ENCODE measurements around the gene SEC22A. TPM values are rescaled to one million over a fixed set of nuclear protein-coding genes. Genes with fewer than 3 reads are reported as not detected.

The SEC22A gene
- total and polyA plus RNA-seq, 12 donors = 2.9 to 13.6 (median 10.0) TPM

DNA sequence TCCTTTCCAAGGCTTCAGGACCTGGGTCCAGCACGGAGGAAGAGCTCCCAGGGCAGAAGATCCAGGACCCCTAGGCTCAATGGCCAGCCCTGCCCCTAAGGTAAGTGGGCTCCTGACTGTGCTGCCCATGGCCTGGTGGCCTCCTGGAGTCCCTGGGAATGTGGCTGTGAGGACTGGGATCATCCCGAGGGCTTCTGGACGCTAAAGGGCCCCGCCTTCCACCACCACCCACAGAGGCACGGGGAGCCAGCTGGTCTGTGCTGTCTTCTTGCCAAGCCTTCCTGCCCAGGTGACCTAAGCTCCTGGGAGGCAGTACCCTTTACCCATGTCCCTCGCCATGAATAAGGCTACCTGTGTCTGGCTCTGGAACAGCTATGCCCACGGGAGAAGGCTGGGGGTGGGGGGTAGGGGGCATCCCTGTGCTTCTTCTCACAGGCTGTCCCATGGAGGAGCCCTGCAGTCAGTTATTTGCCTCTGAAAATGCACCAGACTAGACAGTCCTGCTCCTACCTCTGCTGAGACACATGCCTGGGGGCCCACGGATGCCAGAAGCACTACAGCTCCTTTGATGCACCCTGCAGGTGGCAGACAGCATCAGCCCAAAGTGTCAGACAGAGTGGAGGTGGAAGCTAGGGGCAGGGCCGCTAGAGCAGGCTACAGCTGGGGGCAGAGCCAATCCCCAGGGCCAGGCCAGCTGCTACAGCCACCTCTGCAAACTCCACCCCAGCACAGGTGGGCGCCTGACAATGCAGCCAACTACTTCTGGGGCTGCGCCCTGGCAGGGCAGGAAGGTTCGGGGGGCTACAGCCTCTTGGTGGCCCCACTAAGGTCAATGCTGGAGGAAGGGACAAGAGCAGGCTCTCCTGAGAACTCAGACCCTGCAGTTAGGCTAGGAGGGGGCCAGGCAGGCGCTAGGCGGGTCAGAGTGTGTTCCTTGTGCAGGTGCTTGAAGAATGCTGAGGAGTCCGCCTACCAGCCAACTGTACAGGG is 90.9 kb downstream of the SEC22A start:
- Histone ChIP-seq H3K27me3 (no peaks in the 10 kb centered on the region), H3K4me3 (no peak overlapping the region), H3K36me3 (peaks cover 0 to 89% (median 4%) of the 10 kb centered on the region in 9 donors), H3K27ac (no peak overlapping the region), H3K4me1 (peaks cover 0 to 11% (median 0%) of the 10 kb centered on the region in 9 donors), H3K9me3 (no peaks in the 10 kb centered on the region)
- ATAC-seq (peak in 1 of 8 donors; percentile 10), DNase-seq (no peak)
- TF ChIP-seq, protein P1, sequence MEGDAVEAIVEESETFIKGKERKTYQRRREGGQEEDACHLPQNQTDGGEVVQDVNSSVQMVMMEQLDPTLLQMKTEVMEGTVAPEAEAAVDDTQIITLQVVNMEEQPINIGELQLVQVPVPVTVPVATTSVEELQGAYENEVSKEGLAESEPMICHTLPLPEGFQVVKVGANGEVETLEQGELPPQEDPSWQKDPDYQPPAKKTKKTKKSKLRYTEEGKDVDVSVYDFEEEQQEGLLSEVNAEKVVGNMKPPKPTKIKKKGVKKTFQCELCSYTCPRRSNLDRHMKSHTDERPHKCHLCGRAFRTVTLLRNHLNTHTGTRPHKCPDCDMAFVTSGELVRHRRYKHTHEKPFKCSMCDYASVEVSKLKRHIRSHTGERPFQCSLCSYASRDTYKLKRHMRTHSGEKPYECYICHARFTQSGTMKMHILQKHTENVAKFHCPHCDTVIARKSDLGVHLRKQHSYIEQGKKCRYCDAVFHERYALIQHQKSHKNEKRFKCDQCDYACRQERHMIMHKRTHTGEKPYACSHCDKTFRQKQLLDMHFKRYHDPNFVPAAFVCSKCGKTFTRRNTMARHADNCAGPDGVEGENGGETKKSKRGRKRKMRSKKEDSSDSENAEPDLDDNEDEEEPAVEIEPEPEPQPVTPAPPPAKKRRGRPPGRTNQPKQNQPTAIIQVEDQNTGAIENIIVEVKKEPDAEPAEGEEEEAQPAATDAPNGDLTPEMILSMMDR (IDR thresholded peaks at IDR 0.05) = no peak
- intact Hi-C loops (cut with DNase I) = no loop called here
- 67 to 70% methylated on average over 15 of the region's 15 CpGs for WGBS, 2 donors

DNA sequence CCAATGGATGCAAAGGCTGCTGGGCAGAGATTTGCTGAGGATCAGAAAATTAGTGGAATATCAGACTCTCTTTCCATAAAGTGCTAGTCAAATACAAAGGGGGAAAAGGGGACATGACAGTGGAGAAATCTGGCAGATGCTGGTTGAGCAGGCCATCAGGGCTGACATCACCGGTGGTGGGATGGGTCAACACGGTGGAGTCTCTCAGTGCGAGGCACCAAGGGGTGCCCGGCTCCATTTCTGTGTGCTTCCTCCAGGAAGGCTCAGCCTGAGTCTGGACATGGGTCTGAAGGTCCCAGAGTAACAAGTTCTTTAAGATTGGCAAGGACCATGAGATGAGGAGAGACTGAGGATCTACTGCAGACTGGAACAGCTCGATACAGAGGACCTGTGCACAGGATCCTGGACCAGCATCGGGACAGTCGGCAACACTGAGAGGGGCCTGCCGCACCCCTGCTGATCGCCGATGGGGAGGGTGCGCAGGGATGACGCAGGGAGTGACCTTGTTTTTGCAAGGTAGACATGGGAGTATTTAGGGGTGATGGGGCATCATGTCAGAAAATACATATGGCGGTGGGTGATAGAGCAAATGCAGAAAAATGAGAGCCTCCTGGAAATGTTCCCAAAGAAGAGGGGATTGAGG is 92.7 kb downstream of the SEC22A start:
- TF ChIP-seq, protein P1 (IDR thresholded peaks at IDR 0.05) = no peak
- 92 to 93% methylated on average over 13 of the region's 13 CpGs for WGBS, 2 donors
- Histone ChIP-seq H3K4me3 (no peak overlapping the region), H3K27me3 (no peaks in the 10 kb centered on the region), H3K27ac (no peak overlapping the region), H3K9me3 (no peaks in the 10 kb centered on the region), H3K36me3 (peaks cover 0 to 94% (median 4%) of the 10 kb centered on the region in 9 donors), H3K4me1 (peaks cover 0 to 11% (median 0%) of the 10 kb centered on the region in 9 donors)
- DNase-seq (no peak), ATAC-seq (no peak)
- intact Hi-C loops (cut with DNase I) = no loop called here

DNA sequence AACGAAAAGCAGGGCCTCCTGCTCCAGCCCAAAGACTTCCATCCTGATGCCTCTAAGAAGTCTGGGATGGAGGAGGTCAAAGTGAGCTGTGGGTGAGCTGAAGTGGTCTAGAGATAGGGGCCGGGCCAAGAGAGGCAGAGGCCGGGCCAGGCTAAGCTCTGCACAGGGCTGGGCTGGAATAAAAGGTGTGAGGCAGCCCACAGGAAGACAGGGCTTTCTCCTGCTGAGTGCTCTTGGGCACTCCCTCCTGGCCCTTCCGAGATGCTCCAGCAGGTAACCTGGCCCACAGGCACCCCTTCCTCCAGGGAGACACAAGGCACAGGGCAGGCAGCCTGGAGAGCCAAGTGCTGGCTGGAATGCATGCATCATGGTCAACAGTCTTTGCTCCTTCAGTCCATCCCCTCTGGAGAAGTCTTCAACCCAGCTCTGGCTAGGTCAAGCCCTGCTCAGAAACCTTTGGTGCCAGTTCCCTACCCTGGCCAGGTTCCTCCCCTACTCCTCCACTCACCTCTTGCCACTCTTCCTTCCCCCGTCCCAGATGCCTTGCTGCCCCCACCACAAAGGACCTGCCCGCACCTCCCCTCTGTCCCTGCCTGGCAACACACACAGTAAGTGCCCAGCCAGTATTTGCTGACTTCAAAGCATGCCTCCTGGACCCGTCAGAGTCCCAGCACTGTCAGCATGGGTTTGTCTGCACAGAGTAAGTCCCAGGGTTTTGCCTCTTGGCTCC is 93.6 kb downstream of the SEC22A start:
- no peak overlapping the region for H3K27ac ChIP-seq
- intact Hi-C loops (cut with DNase I) = no loop called here
- no peaks in the 10 kb centered on the region for H3K27me3 ChIP-seq
- H3K9me3 ChIP-seq = no peaks in the 10 kb centered on the region
- 52 to 62% methylated on average over 7 of the region's 7 CpGs for WGBS, 2 donors
- peaks cover 0 to 94% (median 0%) of the 10 kb centered on the region in 9 donors for H3K36me3 ChIP-seq
- peaks cover 0 to 9% (median 0%) of the 10 kb centered on the region in 9 donors for H3K4me1 ChIP-seq
- DNase-seq = no peak
- H3K4me3 ChIP-seq = no peak overlapping the region
- ATAC-seq = peak in 2 of 8 donors; percentile 2 to 5
- TF ChIP-seq, protein P1 (IDR thresholded peaks at IDR 0.05) = no peak

DNA sequence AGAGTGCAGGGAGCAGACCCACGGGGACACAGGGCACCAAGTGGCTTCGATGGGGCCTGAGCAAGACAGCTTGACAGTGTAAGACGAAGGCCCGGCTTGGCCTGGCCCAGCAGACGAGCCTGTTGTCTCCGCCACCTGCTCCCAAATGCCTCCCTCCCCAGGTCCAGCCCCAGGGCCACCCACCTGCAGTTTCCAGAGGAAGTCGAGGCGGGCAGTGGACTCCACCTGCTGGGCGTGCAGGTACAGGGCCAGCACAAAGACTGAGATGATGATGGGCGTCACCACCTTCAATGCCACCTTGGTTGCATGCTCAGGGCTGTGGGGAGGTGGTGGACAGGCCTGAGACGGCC is 94.1 kb downstream of the SEC22A start:
- 68 to 78% methylated on average over 10 to 11 of the region's 11 CpGs for WGBS, 2 donors
- TF ChIP-seq, protein P1 (IDR thresholded peaks at IDR 0.05) = no peak
- DNase-seq = no peak
- ATAC-seq = peak in 1 of 8 donors; percentile 19
- intact Hi-C loops (cut with DNase I) = no loop called here
- H3K36me3 ChIP-seq = peaks cover 0 to 94% (median 0%) of the 10 kb centered on the region in 9 donors
- no peak overlapping the region for H3K27ac ChIP-seq
- no peaks in the 10 kb centered on the region for H3K9me3 ChIP-seq
- no peaks in the 10 kb centered on the region for H3K27me3 ChIP-seq
- no peak overlapping the region for H3K4me3 ChIP-seq
- peaks cover 0 to 4% (median 0%) of the 10 kb centered on the region in 9 donors for H3K4me1 ChIP-seq
